Left hindlimb (tissue), 1 donor: Measurements from ENCODE around the gene ADARB2.
"Not testable (repeated sequence)": the region's sequence is repeated elsewhere in the genome, so short reads cannot be mapped to it uniquely, and the experiment has no call there.

ENCODE experiments used
- DNase-seq: peaks from one replicate; pipeline ENCODE4 v3.0.0-alpha.2; 2018

Gene ADARB2

DNA sequence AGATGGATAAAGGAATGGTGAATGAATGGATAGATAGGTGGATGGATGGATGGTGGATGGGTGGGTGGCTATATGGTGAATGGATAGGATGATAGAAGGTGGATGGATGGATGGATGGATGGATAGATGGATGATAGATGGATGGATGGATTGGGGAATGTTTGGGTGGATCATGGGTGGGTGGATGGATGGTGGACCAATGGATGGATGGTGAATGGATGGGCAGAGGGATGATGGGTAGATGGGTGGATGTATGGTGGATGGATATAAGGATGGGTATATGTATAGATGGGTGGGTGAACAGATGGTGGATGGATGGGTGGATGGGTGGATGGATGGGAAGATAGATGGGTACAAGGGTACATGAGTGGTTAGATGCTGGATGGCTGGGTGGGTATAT is 322.4 kb downstream of the ADARB2 start:
- DNase-seq: no peak

DNA sequence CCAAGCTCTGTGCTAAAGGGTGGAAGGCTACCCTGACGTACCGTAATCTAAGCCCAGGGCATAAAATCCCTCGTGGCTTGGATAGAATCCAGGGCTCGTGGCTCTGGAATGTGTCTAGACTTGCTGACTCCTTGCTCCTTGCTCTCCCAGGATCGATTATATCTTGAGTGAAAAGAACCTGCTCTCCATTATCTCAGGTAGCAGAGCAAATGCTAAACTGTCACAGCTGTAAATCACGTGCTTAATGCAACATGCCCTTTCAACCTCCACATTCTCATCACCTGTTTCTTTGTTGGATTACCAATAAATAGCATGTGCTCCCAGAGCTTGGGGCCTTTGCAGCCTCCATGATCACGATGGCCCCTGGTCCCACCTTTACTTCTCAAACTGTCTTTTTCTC is 323.0 kb downstream of the ADARB2 start:
- DNase-seq: not testable (repeated sequence)

DNA sequence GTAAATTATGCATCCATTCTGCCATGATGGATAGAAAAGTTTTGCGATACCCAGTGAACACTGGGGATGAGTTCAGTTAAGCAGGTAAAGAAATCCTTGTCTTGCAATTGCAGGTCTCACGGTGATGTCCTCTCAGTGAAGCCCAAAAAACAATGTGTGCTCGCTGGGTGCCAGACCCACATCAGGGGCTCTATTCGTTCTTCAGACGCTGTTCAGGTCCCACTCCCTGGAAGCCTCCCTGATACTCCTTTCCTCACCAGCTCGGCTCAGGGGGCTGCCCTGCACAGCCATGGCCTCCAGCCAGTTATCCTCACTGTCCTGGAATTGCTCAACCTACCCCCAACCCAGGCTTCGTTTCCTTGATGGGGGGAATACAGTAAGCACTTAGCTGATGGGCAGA is 323.5 kb downstream of the ADARB2 start:
- DNase-seq: no peak

DNA sequence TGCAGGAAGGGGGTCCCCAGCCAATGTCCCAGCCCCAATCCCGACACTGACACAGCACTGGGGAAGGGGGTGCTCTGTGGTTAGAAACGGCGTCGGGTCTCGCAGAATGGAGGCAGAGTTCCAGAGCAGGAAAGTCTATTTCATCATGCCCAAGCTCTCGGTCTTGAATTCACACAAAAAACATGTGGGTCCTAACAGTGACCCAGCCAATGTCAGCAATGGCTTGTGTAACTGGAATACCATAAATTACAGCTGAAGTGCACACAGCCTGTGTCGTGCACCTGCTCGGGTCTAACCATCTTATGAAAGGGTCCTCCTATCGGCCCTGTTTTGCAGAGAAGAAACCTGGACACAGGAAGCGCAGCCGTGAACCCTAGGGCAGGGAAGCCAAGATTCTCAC is 324.1 kb downstream of the ADARB2 start:
- DNase-seq: no peak

DNA sequence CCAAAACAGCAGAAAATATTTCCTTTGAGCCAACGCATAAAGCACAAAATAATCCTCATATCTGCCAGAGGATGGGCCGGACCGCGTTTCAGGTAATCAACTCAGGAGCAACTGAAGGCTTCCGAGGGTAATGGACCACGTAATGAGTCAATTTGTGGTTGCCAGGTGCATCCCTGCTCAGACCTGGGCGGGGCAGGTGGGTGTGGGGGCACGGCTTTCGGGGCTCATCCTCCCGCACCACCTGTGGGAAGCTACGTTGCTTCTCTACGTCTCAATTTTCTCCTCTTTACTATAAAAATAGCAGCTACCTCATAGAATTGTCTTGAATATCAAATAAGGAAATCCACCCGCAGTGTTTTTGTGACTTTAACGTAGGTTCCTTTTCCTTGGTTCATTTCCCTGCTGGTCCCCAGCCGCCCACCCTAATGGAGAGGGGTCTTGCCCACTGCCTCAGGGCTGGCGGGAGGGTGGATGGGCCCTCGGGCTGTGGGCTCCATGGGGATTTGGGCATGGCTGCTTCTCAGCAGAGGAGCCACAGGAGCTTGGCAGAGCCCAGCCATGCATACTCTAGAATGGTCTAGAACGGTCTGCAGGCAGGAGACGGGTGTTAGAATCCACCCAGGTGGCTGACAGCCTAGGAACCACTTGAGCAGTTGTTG is 324.7 kb downstream of the ADARB2 start:
- no peak for DNase-seq

DNA sequence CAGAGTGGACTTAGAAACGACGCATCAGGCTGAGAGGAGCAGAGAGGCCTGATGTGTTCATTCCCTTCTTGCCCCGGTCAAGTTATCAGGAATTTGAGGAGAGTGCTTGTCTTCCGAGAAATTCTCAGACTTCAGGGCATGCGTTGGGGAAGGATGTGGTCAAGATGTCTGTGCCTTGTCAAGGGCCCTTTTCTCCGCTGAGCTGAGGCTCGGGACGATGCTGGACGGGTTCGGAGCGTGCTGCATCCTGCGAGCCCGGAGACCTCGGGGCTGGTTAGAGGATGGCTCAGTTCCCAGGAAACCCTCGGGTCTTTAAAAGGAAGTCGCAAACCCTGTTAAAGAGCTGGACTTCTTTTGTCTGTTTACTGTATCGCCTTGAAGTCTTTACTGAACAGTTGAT is 325.4 kb downstream of the ADARB2 start:
- no peak for DNase-seq

DNA sequence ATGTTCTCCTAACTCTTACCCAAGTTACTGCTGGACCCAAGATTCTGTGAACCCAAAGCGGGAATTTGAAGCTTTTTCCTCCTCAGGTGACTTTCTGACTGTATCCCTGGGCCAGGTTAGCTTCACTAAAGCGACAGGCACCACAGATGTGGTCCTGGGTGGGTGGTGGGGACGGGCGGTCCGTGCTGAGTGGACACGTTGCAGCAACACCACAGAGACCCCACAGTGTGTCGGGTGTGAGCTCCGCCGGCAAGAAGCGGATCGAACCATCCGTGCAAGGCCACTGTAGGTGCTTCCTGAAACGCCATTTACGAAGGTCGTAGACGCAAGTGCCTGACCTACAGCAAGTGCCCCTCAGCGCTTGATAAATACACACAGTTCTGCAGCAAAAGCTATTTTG is 325.9 kb downstream of the ADARB2 start:
- no peak for DNase-seq

DNA sequence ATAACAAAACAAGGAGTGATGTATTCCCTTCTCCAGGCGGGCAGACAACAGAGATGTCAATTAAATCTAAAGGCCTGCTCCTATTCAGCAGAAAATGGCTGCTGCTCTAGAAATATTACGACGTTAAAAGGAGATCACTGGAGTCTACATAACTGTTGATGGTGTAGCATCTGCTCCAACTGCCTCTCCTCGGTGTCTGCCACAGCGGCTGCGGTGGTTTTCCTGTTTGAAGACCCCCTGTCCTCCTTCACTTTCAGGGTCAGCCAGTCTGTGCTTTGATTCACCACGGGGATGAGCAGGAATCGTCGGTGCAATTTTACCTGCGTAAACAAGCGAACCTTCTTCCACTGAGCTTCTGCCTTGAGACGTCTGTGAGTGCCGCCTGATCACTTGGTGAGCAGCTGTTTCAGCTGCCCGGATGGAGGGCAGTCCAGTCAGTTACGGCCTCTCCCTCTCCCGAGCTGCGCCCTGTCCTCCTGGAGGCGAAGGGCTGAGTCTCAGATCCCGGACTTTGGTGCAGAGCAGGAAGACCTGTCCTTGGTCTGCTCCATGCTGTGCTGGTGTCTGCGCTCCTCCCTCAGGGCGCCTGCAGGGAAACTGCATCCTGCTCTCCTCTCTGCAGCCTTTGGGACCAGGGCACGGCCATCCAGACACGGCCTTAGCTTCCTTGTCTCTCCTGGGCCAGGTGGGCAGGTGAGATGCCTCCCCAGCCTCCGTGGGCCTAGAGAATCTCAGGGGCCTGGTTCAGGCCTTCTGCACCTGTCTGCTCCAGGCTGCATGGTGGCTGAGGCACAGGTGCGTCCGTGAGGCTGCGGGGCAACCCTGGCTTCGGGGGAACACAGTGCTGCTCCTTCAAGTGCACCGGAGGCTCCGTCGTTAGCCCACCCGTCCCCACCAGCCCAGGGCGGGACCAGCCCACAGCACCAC is 326.6 kb downstream of the ADARB2 start:
- no peak for DNase-seq

DNA sequence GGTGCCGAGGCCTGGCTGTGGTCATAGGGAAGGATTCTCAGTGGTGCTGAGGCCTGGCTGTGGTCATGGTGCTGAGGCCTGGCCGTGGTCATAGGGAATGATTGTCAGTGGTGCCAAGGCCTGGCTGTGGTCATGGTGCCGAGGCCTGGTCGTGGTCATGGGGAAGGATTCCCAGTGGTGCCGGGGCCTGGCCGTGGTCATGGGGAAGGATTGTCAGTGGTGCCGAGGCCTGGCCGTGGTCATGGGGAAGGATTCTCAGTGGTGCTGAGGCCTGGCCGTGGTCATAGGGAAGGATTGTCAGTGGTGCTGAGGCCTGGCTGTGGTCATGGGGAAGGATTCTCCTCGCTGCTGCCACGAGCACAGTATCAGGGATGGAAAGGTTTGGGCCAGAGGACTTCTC is 327.3 kb downstream of the ADARB2 start:
- no peak for DNase-seq

DNA sequence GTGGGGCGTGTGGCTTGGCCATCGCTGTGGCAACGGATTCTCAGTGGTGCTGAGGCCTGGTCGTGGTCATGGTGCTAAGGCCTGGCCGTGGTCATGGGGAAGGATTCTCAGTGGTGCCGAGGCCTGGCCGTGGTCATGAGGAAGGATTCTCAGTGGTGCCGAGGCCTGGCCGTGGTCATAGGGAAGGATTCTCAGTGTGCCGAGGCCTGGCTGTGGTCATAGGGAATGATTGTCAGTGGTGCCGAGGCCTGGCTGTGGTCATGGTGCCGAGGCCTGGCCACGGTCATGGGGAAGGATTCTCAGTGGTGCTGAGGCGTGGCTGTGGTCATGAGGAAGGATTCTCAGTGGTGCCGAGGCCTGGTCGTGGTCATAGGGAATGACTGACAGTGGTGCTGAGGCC is 327.9 kb downstream of the ADARB2 start:
- DNase-seq: no peak

DNA sequence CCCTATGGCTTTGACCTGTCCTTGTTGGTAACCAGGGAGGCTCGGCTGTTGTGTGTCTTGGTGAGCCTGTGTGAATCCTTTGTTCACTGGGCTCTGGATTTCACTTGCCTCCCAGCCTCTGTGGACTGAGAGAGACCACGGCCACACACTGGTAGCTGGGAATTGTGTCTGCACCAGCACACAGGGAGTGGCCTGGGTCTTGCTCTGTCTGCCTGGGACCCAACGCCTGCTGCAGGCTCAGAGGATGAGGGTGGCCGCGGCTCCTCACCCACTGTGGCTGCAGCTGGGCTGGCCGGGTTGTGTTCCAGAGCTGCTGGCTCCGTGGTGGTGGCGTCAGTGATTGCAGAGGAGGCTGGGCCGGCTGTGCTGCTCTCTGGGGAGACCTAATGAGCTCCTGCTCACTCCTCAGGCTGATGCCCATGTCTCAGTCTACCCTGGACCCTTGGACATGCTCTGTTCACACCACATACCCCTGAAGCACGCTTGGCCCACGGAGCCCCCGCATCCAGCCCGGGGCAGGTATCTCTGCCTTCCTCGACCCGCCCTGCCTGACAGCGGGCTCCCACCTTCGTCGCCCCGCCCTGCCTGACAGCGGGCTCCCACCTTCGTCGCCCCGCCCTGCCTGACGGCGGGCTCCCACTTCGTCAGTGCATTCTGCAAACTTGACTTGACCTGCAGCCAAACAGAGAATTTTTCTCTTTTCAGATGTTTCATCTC is 328.5 kb downstream of the ADARB2 start:
- no peak for DNase-seq

DNA sequence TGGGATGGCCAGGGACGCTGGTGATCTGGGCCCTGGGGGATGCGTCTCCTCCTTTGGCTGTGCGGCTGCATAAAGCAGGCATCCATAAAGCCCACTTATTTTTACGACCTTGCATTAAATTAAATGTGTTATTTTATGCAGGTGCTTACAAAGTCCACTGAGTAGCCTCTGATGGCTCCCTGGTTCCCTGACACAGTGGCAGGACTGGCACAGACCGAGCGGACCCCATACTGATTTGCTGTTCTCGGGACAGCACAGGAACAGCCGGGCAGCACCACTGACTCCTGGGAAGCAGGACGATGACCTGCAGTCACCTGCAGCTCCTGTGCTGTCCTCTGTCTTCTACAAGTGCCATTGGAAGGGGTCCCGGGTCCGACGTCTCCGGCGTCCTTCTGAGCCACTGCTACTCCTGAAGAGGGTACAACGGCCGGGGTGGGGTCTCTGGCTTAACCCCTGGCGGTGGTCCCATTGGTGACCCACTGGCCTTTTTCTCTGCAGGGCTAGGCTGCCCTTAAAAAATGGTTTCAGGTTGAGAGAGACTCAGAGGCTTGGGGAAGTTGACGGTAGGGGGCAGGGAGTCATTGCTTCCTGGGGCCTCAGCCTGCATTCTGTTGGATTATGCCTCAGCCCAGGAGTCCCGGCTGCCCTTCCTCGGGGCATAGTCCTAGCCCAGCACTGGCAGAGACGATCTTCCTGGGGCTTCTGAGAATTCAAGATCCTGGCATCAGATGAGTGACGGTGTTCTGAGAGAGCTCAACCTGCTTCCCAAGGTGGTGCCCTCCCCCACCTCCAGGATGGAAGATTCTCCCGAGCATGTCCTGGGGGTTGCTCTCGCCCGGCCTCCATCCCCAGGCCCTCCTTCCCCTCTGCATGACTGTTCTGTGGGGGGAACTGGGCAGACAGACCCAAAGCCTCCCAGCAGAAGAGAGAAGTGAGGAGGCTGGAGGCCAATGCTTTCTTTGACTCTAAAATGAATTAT is 330.1 kb downstream of the ADARB2 start:
- no peak for DNase-seq

DNA sequence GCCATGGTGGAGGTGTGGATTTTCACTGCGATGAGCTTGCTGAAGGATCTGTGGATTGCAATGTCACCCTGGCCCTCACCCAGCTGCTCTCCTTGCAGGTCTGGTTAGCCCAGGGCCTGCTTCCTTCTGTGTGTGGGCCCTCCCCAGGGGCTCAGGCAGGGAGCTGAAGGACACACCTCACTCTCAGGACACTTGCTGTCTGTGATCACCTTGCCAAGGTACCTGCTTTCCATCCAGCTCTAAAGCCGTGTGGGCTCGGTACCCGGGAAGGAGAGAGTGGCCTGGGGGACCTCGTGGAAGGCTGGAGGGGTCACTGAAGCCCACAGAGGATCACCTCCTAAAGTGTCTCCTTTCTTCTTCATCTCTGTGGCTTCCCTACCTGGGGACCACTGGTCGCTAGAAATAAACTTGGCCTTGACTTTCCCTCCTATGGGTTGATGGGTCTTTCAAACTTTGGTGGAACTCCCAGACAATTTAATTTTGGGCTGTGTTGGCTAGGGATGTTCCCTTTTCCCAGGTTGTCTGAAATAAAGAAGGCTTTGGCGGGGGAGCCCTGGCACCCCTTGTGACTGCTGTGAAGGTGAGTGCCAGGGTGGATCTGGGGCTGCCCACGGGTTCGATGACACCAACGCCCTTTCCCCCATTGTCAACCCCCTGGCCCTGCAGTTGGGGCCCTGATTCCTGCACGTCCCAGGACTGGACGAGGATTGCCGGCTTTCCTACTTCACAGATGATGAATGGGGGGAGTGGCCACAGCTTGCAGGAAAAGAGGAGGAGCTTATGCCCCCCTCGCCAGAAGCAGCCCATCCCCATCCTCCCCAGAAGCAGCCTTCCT is 331.0 kb downstream of the ADARB2 start:
- DNase-seq: no peak

DNA sequence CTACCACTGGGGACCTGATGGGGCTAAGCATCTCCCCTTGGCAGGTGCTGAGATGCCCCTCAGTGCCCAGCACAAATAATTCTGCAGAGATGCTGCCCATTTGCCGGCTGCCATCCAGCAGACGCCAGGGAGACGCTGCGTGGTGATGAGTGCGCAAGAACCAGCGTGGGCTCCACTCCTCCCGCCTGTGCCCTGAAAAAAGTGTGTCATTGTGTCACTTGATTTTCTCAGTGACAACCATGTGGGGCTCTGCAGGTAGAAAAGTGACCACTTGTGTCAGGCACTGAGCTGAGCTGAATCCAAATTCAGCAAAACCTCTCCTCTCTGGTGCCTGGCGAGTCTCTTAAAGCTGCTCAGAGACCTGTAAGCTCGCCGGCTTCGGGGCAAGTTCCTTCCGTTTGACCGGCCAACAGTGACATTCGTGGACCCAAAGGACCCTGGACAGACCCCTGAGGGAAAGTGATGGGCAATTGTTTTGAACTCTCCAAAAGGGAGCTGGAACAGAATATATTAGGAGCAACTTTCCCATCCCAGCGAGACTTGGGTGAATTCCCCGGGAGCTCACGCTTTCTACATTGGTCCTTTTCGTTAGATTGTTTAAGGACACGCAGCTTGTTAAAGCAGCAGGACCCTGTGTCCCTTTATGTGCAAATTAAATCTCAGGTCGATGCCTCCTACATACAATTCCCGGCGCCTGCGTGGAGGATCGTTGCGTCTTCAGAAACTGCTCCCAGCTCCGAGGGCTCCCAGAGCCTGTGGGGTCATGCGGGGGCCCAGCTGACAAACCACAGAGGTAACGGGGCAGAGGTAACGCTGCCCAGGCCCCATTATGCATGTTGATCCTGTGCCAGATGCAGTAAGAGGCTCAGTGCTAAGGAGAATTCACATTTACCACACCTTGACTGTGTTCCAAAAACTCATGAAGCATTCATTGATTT is 332.7 kb downstream of the ADARB2 start:
- DNase-seq: no peak

DNA sequence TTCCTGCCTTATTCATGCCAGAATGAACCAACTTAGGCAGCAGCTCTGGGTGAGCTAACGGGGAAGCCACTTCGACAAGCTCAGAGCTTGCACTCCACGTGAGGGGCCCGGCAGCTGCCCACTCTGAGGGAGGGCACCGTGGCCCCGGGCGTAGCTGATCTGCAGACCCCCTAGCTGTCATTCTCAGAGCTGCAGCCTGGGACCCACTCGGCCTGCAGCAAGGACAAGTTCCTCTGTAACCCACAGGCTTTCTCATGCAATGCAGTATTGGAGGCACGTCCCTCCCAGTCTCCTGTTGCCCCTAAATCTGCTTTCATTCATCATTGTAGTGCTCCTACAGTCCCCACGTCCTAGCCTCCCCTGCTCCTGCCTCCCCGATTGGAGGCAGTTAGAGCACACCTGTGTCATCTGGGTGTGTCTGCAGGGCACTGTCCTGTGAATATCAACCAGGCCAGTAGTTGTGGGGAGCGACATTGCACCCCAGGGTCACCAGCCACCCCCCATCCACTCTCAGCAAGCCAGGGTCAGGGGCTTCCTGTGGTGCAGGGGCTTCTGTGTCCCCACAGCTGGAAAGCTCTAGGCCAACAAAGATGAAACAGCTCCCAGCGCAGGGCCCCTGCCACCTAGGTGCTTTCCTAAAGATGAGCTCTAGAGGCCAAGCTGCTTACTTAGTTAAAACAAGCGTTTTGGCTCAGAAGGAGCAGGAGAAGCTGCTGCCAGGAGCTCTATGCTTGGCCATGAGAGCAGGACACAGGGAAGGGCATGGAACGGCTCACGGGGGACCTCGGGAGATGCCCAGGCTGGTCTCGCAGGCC is 333.6 kb downstream of the ADARB2 start:
- no peak for DNase-seq

DNA sequence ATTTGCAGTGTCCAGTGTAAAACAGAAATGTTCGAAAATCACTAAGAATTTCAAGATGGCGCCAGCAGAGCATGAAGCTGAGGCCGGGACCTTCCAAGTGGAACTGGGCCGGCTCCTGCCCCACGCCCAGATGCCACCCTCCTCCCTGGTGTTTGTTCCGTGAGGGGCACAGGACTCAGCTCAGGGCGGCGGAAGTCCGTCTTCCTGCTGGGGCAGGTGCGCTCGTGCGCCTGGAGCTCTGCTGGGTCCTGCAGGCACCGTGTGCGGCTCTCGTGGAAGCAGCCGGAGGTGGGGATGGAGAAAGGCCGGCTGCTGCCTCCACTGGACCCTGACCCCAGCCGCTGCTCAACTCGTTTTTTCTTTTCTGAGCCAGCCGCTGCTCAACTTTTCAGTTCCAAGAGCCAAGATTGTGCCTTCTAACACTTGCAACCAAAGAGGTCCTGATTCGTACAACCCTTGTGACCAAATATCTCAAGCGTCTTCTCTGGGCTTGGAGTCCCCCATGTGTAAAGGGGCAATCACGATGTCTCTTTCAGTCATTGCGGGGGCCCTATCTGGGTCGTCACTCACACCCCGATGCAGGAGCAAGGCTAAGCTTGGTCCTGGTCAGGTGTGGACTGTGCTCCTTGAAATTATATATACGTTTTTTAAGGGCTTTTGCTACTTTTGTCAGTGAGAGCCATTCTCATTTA is 334.4 kb downstream of the ADARB2 start:
- no peak for DNase-seq

DNA sequence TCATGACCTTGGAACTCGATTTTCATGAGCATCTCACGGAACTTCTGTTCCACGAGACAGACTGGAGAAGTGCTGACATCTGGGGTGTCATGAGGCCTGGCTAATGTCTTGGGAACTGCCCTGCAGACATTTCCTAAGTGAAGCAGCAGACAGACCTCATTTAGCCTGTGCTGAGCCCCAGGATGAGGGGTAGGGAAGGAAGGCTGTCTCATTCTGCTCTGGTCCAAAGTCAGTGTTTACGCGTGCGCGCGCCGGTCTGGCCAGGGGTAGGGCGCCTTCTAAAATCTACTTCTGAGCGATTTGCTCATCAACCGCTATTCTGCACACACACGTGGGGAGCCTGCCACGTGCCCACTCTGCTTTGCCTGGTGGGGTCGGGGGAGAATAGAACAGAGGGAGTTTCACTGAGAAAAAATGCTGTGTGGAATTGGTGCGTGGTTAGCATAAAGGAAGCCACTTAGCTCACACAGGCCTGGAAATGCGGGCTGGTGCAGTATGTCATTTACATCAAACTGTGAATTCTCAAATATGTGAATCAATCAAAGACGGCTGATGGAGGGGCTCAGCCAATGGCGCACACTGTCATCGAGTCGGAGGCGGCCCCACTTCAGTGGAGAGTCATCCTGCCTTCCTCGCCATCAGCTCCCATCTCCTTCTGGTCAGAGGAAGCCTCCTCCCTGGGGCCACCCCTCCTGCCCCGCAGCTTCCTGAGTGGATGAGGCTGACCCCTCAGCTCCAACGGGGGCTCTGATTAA is 335.1 kb downstream of the ADARB2 start:
- no peak for DNase-seq
